ENCODE data around the gene EPN1. TPM values are rescaled to one million over a fixed set of nuclear protein-coding genes. Genes with fewer than 3 reads are reported as not detected.
A peak's percentile ranks its signal among the peaks of the same experiment; 100 is the strongest.

The EPN1 gene
- polyA plus RNA-seq, 1 donor (not counting 4 experiments of a cell fraction or from before 2014, with no cell fraction given): 23.3 TPM

DNA sequence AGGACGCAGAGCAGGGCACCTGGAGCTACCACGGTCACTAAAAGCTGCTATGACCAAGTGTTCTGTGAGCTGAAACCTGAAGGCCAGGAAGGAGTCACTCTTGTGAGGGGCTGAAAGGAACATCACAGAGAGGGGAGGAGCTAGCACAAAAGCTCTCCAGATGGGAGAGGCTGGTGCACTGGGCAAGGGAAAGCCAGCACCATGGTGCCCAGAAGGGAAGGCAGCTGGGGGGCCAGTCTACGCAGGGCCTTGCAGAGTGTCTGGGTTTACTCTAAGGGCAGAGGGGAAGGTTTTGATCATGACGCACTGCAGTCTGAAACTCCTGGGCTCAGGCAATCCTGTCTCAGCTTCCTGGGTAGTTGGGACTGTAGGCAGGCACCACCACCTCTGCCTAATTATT is 38.3 kb upstream of the EPN1 start:
- TF ChIP-seq CTCF (optimal IDR thresholded peaks at IDR 0.05 in 1 of 3, IDR thresholded peaks at IDR 0.05 in 1 of 3, conservative IDR thresholded peaks at IDR 0.05 in 1 of 3; ENCODE audit: extremely low read depth in 1 of 3, insufficient read depth in 2 of 3, low read length in 3 of 3): no peak
- no peak for TF ChIP-seq EZH2 (IDR thresholded peaks at IDR 0.05; ENCODE audit: low read length)
- dilution Hi-C loops (cut with MboI; ENCODE audit: extremely low pct_ligation_motif_present, low sequenced_read_pairs): no loop called here
- Histone ChIP-seq H3K9ac (ENCODE audit: control insufficient read depth, extremely low read depth, insufficient read depth, low read length) (no peak overlapping the region), H3K27ac (ENCODE audit: control insufficient read depth, insufficient read depth, low read length) (no peak overlapping the region), H3K9me3 (ENCODE audit: control insufficient read depth, low read depth, low read length) (no peaks in the 10 kb centered on the region), H3K4me1 (ENCODE audit: control insufficient read depth, extremely low read depth, insufficient read depth, low read length) (peaks cover 21% of the 10 kb centered on the region), H3K36me3 (ENCODE audit: control insufficient read depth in 2 of 2, extremely low read depth in 1 of 2, insufficient read depth in 2 of 2, low read length in 2 of 2) (peaks cover 0 to 2% of the 10 kb centered on the region in 2 experiments), H3K79me2 (ENCODE audit: control insufficient read depth, insufficient read depth, low read length) (peaks cover 36% of the 10 kb centered on the region), H2AFZ (ENCODE audit: control insufficient read depth, low read length) (no peak overlapping the region), H3K9me1 (ENCODE audit: control insufficient read depth, extremely low read depth, insufficient read depth, low read length) (peaks cover 2% of the 10 kb centered on the region), H3K4me2 (ENCODE audit: control insufficient read depth, extremely low read depth, insufficient read depth, low read depth, low read length) (peak overlapping the region; percentile 98), H4K20me1 (ENCODE audit: control insufficient read depth, extremely low read depth, insufficient read depth, low read length) (no peaks in the 10 kb centered on the region), H3K4me3 (ENCODE audit: control insufficient read depth in 2 of 3, extremely low read depth in 1 of 3, insufficient read depth in 2 of 3, low read depth in 1 of 3, low read length in 3 of 3) (no peak overlapping the region), H3K27me3 (ENCODE audit: control insufficient read depth, extremely low read depth, insufficient read depth, low read length) (no peaks in the 10 kb centered on the region)
- DNase-seq (ENCODE audit: low read depth, low spot score) (no peak), FAIRE-seq (no peak)

DNA sequence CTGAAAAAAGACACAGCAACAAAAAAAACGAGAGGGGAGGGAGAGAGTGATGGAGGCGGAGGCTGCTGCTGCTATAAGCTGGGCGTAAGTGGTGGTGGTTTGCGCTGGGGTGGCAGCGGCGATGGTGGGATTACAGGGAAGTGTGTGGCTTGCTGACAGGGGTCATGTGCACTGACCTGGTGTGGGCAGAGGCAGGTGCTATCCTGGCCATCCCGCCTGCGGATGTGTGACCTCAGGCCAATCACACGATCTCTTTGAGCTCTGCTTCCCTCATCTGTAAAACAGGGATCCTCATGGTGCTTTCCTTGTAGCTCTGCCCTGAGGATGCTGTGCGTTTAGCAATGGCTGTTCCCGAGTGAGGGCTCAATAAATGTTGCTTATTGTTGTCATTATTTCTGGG is 37.5 kb upstream of the EPN1 start:
- dilution Hi-C loops (cut with MboI; ENCODE audit: extremely low pct_ligation_motif_present, low sequenced_read_pairs): no loop called here
- H3K79me2 ChIP-seq (ENCODE audit: control insufficient read depth, insufficient read depth, low read length): peaks cover 40% of the 10 kb centered on the region

More for the DNA sequence above, 37.5 kb upstream of the EPN1 start:
- Histone ChIP-seq H3K4me2 (ENCODE audit: control insufficient read depth, extremely low read depth, insufficient read depth, low read depth, low read length) (no peak overlapping the region), H3K36me3 (ENCODE audit: control insufficient read depth in 2 of 2, extremely low read depth in 1 of 2, insufficient read depth in 2 of 2, low read length in 2 of 2) (peaks cover 0 to 2% of the 10 kb centered on the region in 2 experiments), H3K9ac (ENCODE audit: control insufficient read depth, extremely low read depth, insufficient read depth, low read length) (no peak overlapping the region), H3K9me3 (ENCODE audit: control insufficient read depth, low read depth, low read length) (no peaks in the 10 kb centered on the region), H3K27me3 (ENCODE audit: control insufficient read depth, extremely low read depth, insufficient read depth, low read length) (no peaks in the 10 kb centered on the region), H3K9me1 (ENCODE audit: control insufficient read depth, extremely low read depth, insufficient read depth, low read length) (peaks cover 2% of the 10 kb centered on the region), H3K4me1 (ENCODE audit: control insufficient read depth, extremely low read depth, insufficient read depth, low read length) (peaks cover 25% of the 10 kb centered on the region), H3K4me3 (ENCODE audit: control insufficient read depth in 2 of 3, extremely low read depth in 1 of 3, insufficient read depth in 2 of 3, low read depth in 1 of 3, low read length in 3 of 3) (no peak overlapping the region), H4K20me1 (ENCODE audit: control insufficient read depth, extremely low read depth, insufficient read depth, low read length) (no peaks in the 10 kb centered on the region), H2AFZ (ENCODE audit: control insufficient read depth, low read length) (no peak overlapping the region), H3K27ac (ENCODE audit: control insufficient read depth, insufficient read depth, low read length) (no peak overlapping the region)
- TF ChIP-seq CTCF (optimal IDR thresholded peaks at IDR 0.05 in 1 of 3, IDR thresholded peaks at IDR 0.05 in 1 of 3, conservative IDR thresholded peaks at IDR 0.05 in 1 of 3; ENCODE audit: extremely low read depth in 1 of 3, insufficient read depth in 2 of 3, low read length in 3 of 3) (no peak), EZH2 (IDR thresholded peaks at IDR 0.05; ENCODE audit: low read length) (no peak)
- DNase-seq (ENCODE audit: low read depth, low spot score) (no peak), FAIRE-seq (no peak)
